GM18526 (cell line): ENCODE measurements around the gene PLK2.

Experiments used
- POLR2A ChIP-seq: IDR thresholded peaks from 3 replicates; pipeline ENCODE4 v1.6.1; 2011; ENCODE audit not compliant: insufficient read length; ENCODE audit errors: extremely low read depth

The PLK2 gene

GRCh38 chr5:58431832-58432231, 28.1 kb downstream of the PLK2 start:
- TF ChIP-seq POLR2A = no peak

GRCh38 chr5:58412932-58413331, 47.0 kb downstream of the PLK2 start:
- TF ChIP-seq POLR2A = no peak

- no peak for TF ChIP-seq POLR2A
These were observed 47.8 kb downstream of the PLK2 start for GRCh38 chr5:58412081-58412480.

GRCh38 chr5:58411372-58411771, 48.5 kb downstream of the PLK2 start:
- no peak for TF ChIP-seq POLR2A

- TF ChIP-seq POLR2A = no peak
These were observed 49.4 kb downstream of the PLK2 start for GRCh38 chr5:58410441-58410840.

- TF ChIP-seq POLR2A = no peak
These were observed 52.7 kb downstream of the PLK2 start for GRCh38 chr5:58407042-58407719.

GRCh38 chr5:58406394-58406793, 53.5 kb downstream of the PLK2 start:
- no peak for TF ChIP-seq POLR2A

GRCh38 chr5:58405175-58405574, 54.7 kb downstream of the PLK2 start:
- TF ChIP-seq POLR2A = no peak

GRCh38 chr5:58404734-58405133, 55.2 kb downstream of the PLK2 start:
- TF ChIP-seq POLR2A = no peak
